SK-N-SH treated with all-trans-retinoic acid at 6 μM for 48 hours (cell line): ENCODE data around the gene VAV1.

Source experiments
- ATAC-seq: fragments of 200-7000 bp; cut with Tn5 transposase; 3 replicates; pipeline ENCODE4 v1.9.1; 2020; ENCODE audit warnings: mild to moderate bottlenecking, moderate library complexity
- ARNTL ChIP-seq: fragments of 450-650 bp; formaldehyde crosslinking; IDR thresholded peaks from 2 replicates; pipeline ENCODE4 v1.5.0; 2020; ENCODE audit warnings: low read depth, mild to moderate bottlenecking, moderate library complexity, borderline replicate concordance
- BACH2 ChIP-seq: fragments of 250-450 bp; sonication (Bioruptor Pico); IDR thresholded peaks from 2 replicates; pipeline ENCODE4 v1.9.0; 2021; ENCODE audit warnings: mild to moderate bottlenecking, borderline replicate concordance
- CREB5 ChIP-seq: fragments of 250-450 bp; sonication (Bioruptor Pico); IDR thresholded peaks from 2 replicates; pipeline ENCODE4 v1.5.1; 2020; ENCODE audit warnings: low read depth, mild to moderate bottlenecking, moderate library complexity
- CSDC2 ChIP-seq: fragments of 250-450 bp; sonication (Bioruptor Pico); IDR thresholded peaks from 2 replicates; pipeline ENCODE4 v1.5.0; 2020; ENCODE audit warnings: mild to moderate bottlenecking, moderate library complexity
- CSRNP3 ChIP-seq: fragments of 250-450 bp; sonication (Bioruptor Pico); IDR thresholded peaks from 2 replicates; pipeline ENCODE4 v1.5.1; 2021; ENCODE audit warnings: mild to moderate bottlenecking, moderate library complexity
- ESRRG ChIP-seq: fragments of 250-450 bp; sonication (Bioruptor Pico); IDR thresholded peaks from 2 replicates; pipeline ENCODE4 v1.6.1; 2021; ENCODE audit warnings: mild to moderate bottlenecking
- GLIS3 ChIP-seq: fragments of 250-450 bp; sonication (Bioruptor Pico); IDR thresholded peaks from 2 replicates; pipeline ENCODE4 v1.5.0; 2020; ENCODE audit warnings: mild to moderate bottlenecking, moderate library complexity
- ISL1 ChIP-seq: fragments of 250-450 bp; sonication (Bioruptor Pico); IDR thresholded peaks from 2 replicates; pipeline ENCODE4 v2.1.2; 2022; ENCODE audit warnings: mild to moderate bottlenecking, moderate library complexity
- OSR1 ChIP-seq: fragments of 250-450 bp; sonication (Bioruptor Pico); IDR thresholded peaks from 2 replicates; pipeline ENCODE4 v1.8.0; 2022; ENCODE audit warnings: moderate library complexity, mild to moderate bottlenecking, inconsistent platforms
- POU6F1 ChIP-seq: fragments of 250-450 bp; sonication (Bioruptor Pico); IDR thresholded peaks from 2 replicates; pipeline ENCODE4 v1.8.0; 2021; ENCODE audit warnings: low read depth, mild to moderate bottlenecking, moderate library complexity, borderline replicate concordance
- PPARA ChIP-seq: fragments of 250-450 bp; sonication (Bioruptor Pico); IDR thresholded peaks from 2 replicates; pipeline ENCODE4 v1.5.0; 2020; ENCODE audit warnings: mild to moderate bottlenecking, borderline replicate concordance
- RARB ChIP-seq: fragments of 250-450 bp; sonication (Bioruptor Pico); IDR thresholded peaks from 2 replicates; pipeline ENCODE4 v1.8.0; 2021; ENCODE audit warnings: mild to moderate bottlenecking, moderate library complexity
- SNAI2 ChIP-seq: fragments of 250-450 bp; sonication (Bioruptor Pico); IDR thresholded peaks from 2 replicates; pipeline ENCODE4 v1.5.0; 2020; ENCODE audit warnings: mild to moderate bottlenecking, moderate library complexity
- TCF4 ChIP-seq: fragments of 250-450 bp; sonication (Bioruptor Pico); IDR thresholded peaks from 2 replicates; pipeline ENCODE4 v1.8.0; 2021; ENCODE audit warnings: mild to moderate bottlenecking, moderate library complexity, borderline replicate concordance
- TOX ChIP-seq: fragments of 250-450 bp; sonication (Bioruptor Pico); IDR thresholded peaks from 2 replicates; pipeline ENCODE4 v1.8.0; 2021; ENCODE audit warnings: mild to moderate bottlenecking, moderate library complexity, borderline replicate concordance
- ZC3H10 ChIP-seq: fragments of 250-450 bp; sonication (Bioruptor Pico); IDR thresholded peaks from 2 replicates; pipeline ENCODE4 v1.5.1; 2021; ENCODE audit warnings: mild to moderate bottlenecking, moderate library complexity
- ZFP3 ChIP-seq: fragments of 250-450 bp; sonication (Bioruptor Pico); IDR thresholded peaks from 2 replicates; pipeline ENCODE4 v1.5.0; 2020; ENCODE audit warnings: mild to moderate bottlenecking, moderate library complexity
- ZFP30 ChIP-seq: fragments of 450-650 bp; formaldehyde crosslinking; IDR thresholded peaks from 2 replicates; pipeline ENCODE4 v1.5.0; 2022; ENCODE audit warnings: mild to moderate bottlenecking, moderate library complexity
- ZNF565 ChIP-seq: fragments of 450-650 bp; formaldehyde crosslinking; conservative IDR thresholded peaks from 2 replicates; pipeline ENCODE4 v1.5.0; 2020; ENCODE audit warnings: low read depth, mild to moderate bottlenecking, moderate library complexity
- ZNF70 ChIP-seq: fragments of 450-650 bp; formaldehyde crosslinking; IDR thresholded peaks from 2 replicates; pipeline ENCODE4 v1.5.0; 2020; ENCODE audit warnings: mild to moderate bottlenecking, moderate library complexity
- ZNF8 ChIP-seq: fragments of 450-650 bp; formaldehyde crosslinking; IDR thresholded peaks from 2 replicates; pipeline ENCODE4 v1.5.0; 2020; ENCODE audit warnings: mild to moderate bottlenecking, moderate library complexity
- TF ChIP-seq, protein P1 (sequence below): fragments of 250-450 bp; sonication (Bioruptor Pico); IDR thresholded peaks from 2 replicates; pipeline ENCODE4 v1.5.0; 2020; ENCODE audit warnings: mild to moderate bottlenecking, moderate library complexity
- TF ChIP-seq, protein P2 (sequence below): fragments of 250-450 bp; sonication (Bioruptor Pico); IDR thresholded peaks from 2 replicates; pipeline ENCODE4 v1.8.0; 2020; ENCODE audit warnings: mild to moderate bottlenecking, moderate library complexity, borderline replicate concordance

The VAV1 gene

DNA sequence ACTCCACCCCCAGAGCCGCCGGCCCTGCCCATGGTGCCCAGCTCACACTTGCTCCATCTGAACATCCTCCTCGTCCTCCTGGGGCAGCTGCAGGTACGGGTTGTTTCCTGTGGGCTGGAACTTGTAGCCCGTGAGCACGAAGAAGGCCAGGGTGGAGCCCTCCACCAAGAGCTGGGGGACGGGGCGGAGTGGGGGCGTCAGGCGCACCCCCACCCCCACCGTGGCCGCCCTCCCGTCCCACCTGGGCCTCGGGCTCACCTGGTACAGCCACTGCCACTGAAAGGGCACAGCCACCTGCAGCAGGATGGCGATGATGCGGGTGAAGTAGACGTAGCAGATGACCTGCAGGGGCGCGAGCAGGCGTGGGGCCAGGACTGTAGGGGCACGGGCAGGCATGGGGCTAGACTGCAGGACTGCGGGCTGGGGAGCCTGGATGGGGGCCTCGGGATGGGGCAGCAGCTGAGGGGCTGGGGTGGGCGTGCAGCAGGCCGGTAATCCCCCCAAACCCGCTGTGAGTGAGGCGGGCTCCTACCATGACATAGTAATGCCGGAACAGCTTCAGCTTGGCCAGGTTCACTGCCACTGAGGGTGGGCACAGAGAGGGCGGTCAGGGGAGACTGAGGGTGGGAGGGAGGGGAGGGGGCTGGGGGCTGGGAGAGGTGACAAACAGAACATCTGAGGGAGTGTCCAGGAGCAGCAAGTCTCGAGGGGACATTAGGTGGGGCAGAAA lies 41.4 kb upstream of the VAV1 start (continued):
- TF ChIP-seq, protein P1, sequence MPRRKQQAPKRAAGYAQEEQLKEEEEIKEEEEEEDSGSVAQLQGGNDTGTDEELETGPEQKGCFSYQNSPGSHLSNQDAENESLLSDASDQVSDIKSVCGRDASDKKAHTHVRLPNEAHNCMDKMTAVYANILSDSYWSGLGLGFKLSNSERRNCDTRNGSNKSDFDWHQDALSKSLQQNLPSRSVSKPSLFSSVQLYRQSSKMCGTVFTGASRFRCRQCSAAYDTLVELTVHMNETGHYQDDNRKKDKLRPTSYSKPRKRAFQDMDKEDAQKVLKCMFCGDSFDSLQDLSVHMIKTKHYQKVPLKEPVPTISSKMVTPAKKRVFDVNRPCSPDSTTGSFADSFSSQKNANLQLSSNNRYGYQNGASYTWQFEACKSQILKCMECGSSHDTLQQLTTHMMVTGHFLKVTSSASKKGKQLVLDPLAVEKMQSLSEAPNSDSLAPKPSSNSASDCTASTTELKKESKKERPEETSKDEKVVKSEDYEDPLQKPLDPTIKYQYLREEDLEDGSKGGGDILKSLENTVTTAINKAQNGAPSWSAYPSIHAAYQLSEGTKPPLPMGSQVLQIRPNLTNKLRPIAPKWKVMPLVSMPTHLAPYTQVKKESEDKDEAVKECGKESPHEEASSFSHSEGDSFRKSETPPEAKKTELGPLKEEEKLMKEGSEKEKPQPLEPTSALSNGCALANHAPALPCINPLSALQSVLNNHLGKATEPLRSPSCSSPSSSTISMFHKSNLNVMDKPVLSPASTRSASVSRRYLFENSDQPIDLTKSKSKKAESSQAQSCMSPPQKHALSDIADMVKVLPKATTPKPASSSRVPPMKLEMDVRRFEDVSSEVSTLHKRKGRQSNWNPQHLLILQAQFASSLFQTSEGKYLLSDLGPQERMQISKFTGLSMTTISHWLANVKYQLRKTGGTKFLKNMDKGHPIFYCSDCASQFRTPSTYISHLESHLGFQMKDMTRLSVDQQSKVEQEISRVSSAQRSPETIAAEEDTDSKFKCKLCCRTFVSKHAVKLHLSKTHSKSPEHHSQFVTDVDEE: no peak
- TF ChIP-seq PPARA (CRISPR knock-in tag) (no peak), ZNF8 (CRISPR knock-in tag) (no peak), BACH2 (CRISPR knock-in tag) (no peak), CSDC2 (no peak), SNAI2 (CRISPR knock-in tag) (no peak), TOX (no peak)
- TF ChIP-seq, all 23 proteins: peak for 0

DNA sequence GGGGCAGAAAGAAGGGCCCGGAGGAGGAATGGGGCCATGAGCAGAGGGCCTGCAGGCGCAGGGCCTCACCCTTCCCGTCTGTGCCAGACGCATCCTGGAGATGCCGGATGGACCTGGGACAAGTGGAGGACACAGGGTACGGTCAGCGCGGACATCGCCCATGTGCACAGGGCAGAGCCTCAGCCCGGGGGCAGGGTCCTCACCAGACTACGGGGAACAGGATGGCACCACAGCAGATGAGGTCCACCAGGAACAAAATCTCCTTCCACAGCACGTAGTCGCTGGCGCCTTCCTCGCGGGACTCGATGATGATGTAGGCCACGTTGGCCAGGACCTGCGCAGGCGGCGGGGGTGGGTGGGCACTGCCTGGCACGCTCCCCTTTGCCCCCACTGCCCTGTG lies 40.7 kb upstream of the VAV1 start:
- no peak for ATAC-seq
- TF ChIP-seq ZFP3 (CRISPR knock-in tag): no peak
- TF ChIP-seq ESRRG (CRISPR knock-in tag): no peak
- no peak for TF ChIP-seq ZFP30
- no peak for TF ChIP-seq GLIS3

DNA sequence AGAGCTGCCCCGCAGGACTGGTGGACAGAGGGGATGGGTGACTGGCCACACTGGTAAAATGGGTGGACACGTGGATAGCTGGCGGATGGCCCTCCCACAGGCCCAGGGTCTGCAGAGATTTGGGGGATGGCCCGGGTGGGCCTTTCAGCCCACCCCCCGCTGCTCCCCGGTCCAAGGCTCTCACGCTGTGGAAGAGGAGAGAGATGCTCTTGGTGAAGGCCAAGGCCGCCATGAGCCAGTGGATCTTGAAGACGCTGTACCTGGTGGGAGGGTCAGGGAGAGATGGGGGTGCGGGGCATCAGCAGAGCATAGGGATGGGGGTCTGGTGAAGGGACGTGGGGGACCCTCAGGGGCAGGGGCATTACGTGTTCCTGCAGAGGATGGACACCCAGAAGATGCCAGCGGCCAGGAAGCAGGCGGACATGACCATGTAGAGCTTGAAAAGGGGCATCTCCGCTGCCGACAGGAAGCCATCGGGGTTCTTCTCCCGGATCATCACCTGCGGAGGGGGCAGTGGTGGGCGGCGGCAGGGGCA lies 39.6 kb upstream of the VAV1 start:
- no peak for ATAC-seq
- TF ChIP-seq TOX (no peak), ZNF8 (CRISPR knock-in tag) (no peak), ISL1 (CRISPR knock-in tag) (no peak), ZC3H10 (CRISPR knock-in tag) (no peak), CREB5 (no peak), ZFP30 (no peak), CSDC2 (no peak), ZNF565 (CRISPR knock-in tag) (no peak), ZNF70 (CRISPR knock-in tag) (no peak), ESRRG (CRISPR knock-in tag) (no peak), OSR1 (CRISPR knock-in tag) (no peak), SNAI2 (CRISPR knock-in tag) (no peak), RARB (CRISPR knock-in tag) (no peak), PPARA (CRISPR knock-in tag) (no peak), TCF4 (no peak), CSRNP3 (CRISPR knock-in tag) (no peak)
- TF ChIP-seq, protein P2, sequence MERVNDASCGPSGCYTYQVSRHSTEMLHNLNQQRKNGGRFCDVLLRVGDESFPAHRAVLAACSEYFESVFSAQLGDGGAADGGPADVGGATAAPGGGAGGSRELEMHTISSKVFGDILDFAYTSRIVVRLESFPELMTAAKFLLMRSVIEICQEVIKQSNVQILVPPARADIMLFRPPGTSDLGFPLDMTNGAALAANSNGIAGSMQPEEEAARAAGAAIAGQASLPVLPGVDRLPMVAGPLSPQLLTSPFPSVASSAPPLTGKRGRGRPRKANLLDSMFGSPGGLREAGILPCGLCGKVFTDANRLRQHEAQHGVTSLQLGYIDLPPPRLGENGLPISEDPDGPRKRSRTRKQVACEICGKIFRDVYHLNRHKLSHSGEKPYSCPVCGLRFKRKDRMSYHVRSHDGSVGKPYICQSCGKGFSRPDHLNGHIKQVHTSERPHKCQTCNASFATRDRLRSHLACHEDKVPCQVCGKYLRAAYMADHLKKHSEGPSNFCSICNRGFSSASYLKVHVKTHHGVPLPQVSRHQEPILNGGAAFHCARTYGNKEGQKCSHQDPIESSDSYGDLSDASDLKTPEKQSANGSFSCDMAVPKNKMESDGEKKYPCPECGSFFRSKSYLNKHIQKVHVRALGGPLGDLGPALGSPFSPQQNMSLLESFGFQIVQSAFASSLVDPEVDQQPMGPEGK (CRISPR knock-in tag): no peak
- TF ChIP-seq, all 23 proteins: peak for 0

GRCh38 chr19:6733338-6734095 lies 39.0 kb upstream of the VAV1 start:
- ATAC-seq: no peak
- no peak for TF ChIP-seq ARNTL (CRISPR knock-in tag)
- TF ChIP-seq POU6F1 (CRISPR knock-in tag): no peak
- no peak for TF ChIP-seq SNAI2 (CRISPR knock-in tag)
- no peak for TF ChIP-seq ZNF565 (CRISPR knock-in tag)
- no peak for TF ChIP-seq CSRNP3 (CRISPR knock-in tag)
- no peak for TF ChIP-seq PPARA (CRISPR knock-in tag)
- TF ChIP-seq CREB5: no peak
- TF ChIP-seq RARB (CRISPR knock-in tag): no peak
- no peak for TF ChIP-seq ZFP3 (CRISPR knock-in tag)
- no peak for TF ChIP-seq ZNF8 (CRISPR knock-in tag)
- TF ChIP-seq GLIS3: no peak
